GM12892 (cell line): ENCODE results near the gene TEKT3.

Source experiments
- DNase-seq: peaks from one replicate; pipeline ENCODE4 v3.0.0; 2011; ENCODE audit not compliant: insufficient read length
- FAIRE-seq: peaks from 2 replicates; lab custom pipeline; 2011; peaks lifted over from hg19 to GRCh38; lab: Jason Lieb, UNC
- POLR2A ChIP-seq: IDR thresholded peaks from 2 replicates; pipeline ENCODE4 v1.6.1; 2011; ENCODE audit warnings: low read depth, low read length, control low read depth
- POLR2AphosphoS5 ChIP-seq: IDR thresholded peaks from 2 replicates; pipeline ENCODE4 v1.6.1; 2011; ENCODE audit warnings: low read depth, low read length, control low read depth
- TAF1 ChIP-seq: IDR thresholded peaks from 2 replicates; pipeline ENCODE4 v1.6.1; 2011; ENCODE audit warnings: low read depth, mild to moderate bottlenecking, control low read depth, low read length, borderline replicate concordance

The TEKT3 gene

DNA sequence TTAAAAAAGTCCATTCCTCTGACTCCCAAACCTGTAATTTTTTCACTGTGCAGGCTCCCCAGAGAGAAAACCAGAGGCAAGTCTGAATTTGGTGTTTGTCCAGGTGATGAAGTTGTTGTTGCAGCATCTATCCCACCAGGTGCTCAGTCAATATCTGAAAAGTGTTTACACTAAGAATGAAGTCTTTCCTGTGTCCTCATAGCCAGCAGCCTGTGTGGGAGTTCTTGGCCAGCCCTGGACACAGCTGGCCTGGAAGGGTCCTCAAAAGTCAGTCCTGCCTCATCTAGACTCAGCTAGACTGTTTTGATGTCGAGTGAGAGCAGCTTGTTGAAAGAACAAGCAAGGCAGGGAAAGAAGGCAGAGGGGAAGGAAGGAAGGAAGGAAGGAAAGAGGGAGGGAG, 72.9 kb downstream of the TEKT3 start:
- FAIRE-seq (no peak), DNase-seq (no peak)
- TF ChIP-seq POLR2A (no peak), POLR2AphosphoS5 (no peak)

GRCh38 chr17:15267996-15268395, 73.4 kb downstream of the TEKT3 start:
- no peak for FAIRE-seq
- TF ChIP-seq POLR2A (no peak), POLR2AphosphoS5 (no peak), TAF1 (no peak)
- no peak for DNase-seq

DNA sequence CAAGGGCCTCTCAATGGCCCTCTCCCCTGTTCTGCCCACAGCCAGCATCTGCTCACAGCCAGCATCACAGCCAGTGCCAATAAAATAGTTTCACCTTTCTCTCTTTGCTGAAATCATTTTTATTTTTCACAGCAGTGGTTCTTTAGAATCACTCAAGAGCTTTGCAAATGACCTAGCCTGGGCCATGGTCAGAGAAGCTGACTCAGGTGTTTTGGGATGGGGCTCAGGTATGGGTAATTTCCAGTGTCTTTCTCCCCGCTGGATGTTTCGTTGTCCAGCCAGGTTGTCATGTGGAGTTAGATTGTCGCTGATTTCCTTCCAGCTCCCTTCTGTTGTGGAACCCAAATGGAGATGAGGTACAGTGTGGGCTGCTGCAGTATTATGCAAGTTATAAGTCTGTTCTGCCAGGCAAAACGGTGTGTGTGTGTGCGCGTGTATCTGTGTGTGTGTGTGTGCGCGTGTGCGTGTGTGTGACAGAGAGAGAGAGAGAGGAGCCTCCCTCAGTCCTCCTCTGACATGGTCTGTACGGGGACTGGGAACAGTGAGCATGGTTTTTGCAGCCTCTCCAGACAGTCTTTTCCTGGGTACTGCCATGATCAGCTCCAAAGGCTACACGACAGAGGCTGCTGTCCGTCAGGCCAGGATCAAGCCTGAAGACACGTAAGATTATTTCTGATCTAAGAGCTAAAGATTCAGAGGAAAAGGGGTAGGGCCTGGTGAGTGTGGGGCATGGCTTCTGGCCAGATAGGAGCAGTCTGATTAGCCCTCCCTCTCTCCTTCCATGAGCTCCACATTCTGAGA, 74.9 kb downstream of the TEKT3 start:
- FAIRE-seq (no peak), DNase-seq (no peak)
- TF ChIP-seq TAF1 (no peak), POLR2AphosphoS5 (no peak), POLR2A (no peak)

- TF ChIP-seq POLR2A: no peak
- DNase-seq: no peak
- FAIRE-seq: no peak
Observed at GRCh38 chr17:15265131-15265530, 76.3 kb downstream of the TEKT3 start, which contains the start of gene PMP22. TSS of gene PMP22 (minus strand) at chr17:15265326. CDS start at chr17:15260727, 4,599 bp downstream.

- FAIRE-seq (no peak), DNase-seq (no peak)
- no peak for TF ChIP-seq TAF1
Observed at GRCh38 chr17:15264542-15264941, 76.9 kb downstream of the TEKT3 start.

DNA sequence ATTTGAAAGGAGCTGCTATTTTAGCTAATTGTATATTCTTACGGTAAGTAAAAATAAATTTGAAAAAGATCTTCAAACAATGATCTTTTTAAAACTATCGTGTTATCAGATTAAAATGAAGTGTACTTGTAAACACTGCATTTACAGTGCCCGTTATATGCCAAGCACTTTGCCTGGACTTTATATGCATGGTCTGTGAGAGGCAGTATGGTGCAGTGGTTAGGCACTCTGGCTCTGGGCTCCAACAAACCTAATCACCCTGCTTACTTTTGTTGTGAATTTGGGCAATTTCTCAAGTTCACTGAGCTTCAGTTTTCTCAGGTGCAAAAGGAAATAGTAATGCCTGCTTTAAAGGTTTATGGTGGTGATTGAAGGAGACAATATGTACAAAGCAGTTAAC, 77.7 kb downstream of the TEKT3 start:
- no peak for FAIRE-seq
- TF ChIP-seq POLR2AphosphoS5 (no peak), TAF1 (no peak)

GRCh38 chr17:15263206-15263579, 78.2 kb downstream of the TEKT3 start:
- DNase-seq (no peak), FAIRE-seq (no peak)
- TF ChIP-seq TAF1 (no peak), POLR2A (no peak), POLR2AphosphoS5 (no peak)

More for the DNA sequence above, 77.7 kb downstream of the TEKT3 start:
- DNase-seq: no peak

GRCh38 chr17:15262291-15263205, 78.8 kb downstream of the TEKT3 start:
- DNase-seq (no peak), FAIRE-seq (no peak)
- TF ChIP-seq TAF1: no peak
- no peak for TF ChIP-seq POLR2AphosphoS5
- no peak for TF ChIP-seq POLR2A

GRCh38 chr17:15261802-15262290, 79.6 kb downstream of the TEKT3 start:
- FAIRE-seq (no peak), DNase-seq (no peak)
- no peak for TF ChIP-seq POLR2AphosphoS5
- no peak for TF ChIP-seq TAF1
- TF ChIP-seq POLR2A: no peak

DNA sequence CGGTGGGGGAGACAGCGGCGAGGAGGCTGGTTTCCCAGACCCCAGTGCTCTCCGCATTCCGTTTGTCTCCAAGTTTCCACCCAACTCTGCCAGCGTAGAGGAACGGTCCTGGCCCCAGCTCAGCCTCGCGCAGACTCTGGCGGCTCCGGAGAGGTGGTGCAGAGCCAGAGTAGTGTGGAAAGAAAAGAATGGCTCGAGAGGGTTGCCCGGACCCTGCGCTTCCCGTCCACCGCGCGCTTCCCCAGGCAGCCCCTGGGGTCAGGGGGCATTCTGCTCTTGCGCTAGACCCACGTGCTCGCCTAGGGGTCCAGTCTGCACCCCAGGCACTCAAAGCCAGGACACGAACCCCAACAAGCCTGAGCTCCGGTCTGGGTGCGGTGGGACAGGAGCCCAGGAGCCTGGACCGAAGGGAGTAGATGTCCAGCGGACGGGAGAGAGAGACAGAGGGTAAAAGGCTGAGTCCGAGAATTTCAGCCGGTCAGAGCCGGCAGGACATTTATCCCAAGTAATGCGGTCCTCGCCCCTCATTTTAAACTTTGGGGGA, 80.1 kb downstream of the TEKT3 start:
- DNase-seq (no peak), FAIRE-seq (no peak)
- TF ChIP-seq POLR2A (no peak), TAF1 (no peak), POLR2AphosphoS5 (no peak)

DNA sequence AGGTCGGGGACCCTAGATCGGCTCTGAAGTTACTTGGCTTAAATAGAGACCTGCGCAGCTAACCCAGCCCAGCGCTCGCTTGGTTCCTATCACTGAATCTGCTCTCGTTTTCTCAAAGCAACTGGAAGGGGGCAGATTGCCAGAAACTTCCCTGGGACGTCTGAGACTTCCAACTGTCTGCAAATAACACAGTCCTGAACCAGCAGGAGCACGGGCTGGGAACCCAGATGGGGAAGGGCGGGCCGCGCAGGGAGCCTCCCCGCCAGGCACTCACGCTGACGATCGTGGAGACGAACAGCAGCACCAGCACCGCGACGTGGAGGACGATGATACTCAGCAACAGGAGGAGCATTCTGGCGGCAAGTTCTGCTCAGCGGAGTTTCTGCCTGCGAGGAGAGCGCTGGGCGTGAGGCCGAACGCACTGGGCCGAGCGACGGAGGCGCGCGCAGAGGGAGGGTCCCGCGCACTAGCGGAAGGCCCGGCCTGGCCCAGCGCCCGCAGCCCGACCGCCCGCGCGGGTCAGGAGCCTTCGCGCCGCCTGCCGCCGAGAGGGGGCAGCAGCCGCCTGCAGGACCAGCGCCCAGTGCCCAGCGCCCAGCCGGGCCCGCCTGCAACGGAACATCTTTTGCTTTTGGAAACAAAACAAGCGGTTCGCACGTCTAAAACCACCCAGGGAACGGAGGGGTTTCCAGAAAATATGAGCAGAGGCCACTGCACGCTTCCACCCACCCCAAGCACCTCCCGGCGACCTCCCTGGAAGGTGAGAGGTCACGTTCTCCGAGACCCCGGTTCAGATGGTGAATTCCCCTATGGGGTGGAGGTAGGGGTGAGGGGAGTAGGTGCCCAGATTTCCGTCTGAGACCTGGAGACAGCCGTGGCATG, 80.8 kb downstream of the TEKT3 start:
- FAIRE-seq: no peak
- peak; percentile 62 for DNase-seq
- TF ChIP-seq POLR2AphosphoS5: no peak
- no peak for TF ChIP-seq POLR2A
- TF ChIP-seq TAF1: no peak
